ENCODE results near the gene ASRGL1.
A peak's percentile ranks its signal among the peaks of the same experiment; 100 is the strongest.

The ASRGL1 gene

DNA sequence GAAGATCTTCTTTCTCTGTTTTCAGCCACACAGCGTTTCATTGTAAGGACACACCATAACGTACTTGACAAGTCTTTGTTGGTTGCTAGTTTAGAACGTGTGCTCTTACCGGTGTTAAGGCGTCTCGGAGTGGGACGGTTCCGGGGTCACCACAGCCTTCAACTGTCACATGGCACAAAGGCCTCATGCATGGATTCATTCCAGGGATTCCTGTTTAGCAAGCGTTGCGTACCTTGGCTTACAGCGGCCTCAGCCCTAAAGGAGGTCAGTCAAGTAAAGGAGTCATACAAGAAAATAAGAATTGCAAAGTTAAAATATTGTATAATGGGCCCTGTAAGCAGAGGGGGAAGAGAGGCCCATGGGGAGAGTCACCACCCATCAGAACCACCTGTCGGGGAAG is 79.3 kb downstream of the ASRGL1 start:
- DNase-seq (ENCODE audit: low spot score): peak; percentile 31

DNA sequence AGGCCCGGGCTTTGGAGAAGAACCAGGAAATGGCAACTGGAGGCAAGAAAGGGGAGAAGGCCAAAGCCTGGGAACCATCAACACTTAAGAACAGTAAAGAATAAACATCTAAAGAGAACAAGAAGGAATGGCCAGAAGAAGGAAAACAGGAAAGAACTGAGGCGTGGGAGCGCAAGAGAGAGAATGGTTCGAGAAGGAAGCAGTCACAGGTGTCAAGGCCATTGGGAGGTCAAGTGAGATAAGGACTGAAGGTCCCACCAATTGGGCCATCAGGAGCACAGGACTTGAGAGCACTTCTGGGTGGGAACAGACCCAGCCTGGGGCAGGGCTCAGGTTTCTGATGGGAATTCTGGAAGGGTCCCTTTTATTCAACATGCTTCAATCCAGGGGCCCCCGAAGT is 80.9 kb downstream of the ASRGL1 start:
- no peak for DNase-seq (ENCODE audit: low spot score)

DNA sequence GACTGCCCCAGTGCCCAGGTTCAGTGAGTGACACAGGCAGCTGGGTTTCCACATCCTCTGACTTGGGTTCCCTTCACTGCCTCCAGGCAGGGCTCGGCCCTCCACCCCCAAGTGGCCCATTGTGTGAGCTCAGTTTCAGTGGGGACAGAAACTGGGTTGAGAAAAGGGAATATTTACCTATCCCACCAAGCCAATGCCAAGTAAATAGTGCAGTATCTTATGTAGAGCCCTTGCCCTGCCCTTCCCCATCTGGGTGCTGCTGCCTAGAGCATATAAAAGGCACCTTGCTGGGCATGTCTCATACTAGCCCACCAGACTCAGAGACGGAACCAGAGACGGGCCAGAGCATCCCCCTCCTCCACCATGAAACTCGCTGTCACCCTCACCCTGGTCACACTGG is 81.5 kb downstream of the ASRGL1 start, which contains the start of gene SCGB1A1:
SCGB1A1 (plus strand) TSS at position 301 of the 400 bp plus-strand sequence; CDS start at position 364, 63 bp downstream.
- no peak for DNase-seq (ENCODE audit: low spot score)

DNA sequence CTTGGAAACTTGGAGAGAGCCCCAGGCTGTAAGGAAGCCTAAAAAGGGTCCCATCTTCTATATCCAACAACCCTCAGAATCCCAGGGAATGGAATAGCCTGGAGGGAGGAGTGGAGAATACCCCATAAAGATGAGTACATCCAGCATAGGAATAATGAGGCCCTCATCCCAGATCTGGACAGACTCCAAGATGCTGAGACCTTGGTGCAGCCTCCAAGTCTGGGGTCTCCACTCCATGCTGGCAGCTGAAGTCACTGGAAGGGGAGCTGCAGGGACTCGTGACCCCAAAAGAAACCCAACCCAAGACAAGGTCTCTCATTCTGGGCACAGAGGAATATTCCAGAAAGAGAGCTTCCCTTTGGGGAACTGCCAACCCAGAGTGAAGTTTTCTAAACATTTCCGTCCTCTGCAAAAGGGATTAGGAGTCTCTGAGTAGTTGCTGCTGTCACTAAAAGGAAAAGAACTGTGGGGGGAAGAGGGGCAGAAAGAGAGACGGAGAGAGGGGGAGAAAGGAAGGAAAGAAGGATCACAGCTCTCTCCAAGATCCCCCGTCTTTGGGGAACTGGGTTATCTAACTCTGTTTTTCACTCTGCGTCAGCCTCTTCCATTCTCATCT is 82.2 kb downstream of the ASRGL1 start:
- DNase-seq (ENCODE audit: low spot score): no peak

DNA sequence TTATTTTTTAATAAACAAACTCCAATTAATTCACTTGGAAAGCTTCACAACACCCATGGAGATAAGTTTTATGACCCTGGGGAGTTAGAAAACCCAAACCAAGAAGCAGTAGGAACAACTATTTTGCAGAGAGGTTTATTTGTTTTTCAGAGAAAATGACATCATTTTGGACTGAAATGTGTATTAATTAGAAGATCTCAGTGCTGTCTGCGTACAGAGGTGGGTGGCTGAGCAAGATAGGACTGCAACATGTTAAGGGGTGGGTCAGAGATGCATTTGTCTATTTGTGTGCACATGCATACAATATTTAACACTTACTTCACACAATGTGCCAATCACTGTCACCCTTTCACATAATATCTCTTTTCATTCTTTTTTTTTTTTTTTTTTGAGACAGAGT is 82.7 kb downstream of the ASRGL1 start:
- DNase-seq (ENCODE audit: low spot score): no peak

DNA sequence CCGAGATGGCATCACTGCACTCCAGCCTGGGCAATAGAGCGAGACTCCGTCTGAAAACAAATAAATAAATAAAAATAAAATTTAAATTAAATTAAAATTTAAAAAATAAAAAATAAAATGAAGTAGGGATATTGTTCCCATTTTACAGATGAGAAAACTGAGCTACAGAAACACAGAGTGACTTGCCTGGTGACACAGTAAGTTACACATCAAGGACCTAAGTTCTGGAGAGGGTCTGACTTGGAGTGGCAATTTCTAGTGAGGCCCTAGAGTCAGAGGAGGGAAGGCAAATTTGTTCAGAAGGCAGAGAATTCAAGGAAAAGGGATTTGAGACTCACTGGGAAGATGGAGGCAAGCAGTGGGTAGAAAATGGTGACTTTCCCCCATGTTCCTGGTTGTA is 83.6 kb downstream of the ASRGL1 start:
- DNase-seq (ENCODE audit: low spot score): no peak

DNA sequence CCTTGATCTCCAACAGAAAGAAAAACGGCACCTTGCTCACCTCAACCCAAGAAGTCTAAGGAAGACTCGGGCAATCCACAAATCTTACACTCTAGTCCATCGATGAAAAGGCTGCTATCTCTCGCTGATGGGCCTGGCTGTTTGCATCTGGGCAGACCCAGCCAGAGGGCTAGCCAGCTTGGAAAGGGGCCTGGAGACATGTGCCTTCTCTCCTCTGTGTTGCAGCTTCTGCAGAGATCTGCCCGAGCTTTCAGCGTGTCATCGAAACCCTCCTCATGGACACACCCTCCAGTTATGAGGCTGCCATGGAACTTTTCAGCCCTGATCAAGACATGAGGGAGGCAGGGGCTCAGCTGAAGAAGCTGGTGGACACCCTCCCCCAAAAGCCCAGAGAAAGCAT is 84.7 kb downstream of the ASRGL1 start:
- no peak for DNase-seq (ENCODE audit: low spot score)

DNA sequence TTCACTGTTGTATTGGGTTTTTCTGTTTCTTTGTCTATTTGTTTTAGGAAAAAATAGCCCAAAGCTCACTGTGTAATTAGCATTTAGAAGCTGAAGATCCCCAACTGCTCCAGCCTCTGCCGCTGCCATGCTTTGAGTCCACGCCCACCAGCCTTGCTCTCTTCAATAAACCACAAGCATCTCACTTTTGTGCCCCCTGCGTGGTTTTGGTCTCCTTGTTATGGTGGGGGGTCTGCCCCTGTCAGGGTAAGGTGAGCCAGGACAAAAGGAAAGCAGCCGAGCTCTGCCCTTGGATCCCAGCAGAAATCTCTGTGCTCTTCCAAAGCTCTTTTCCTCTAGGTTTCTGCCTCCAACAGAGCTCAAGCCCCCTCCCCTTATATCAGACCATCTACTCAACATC is 85.8 kb downstream of the ASRGL1 start:
- DNase-seq (ENCODE audit: low spot score): no peak

DNA sequence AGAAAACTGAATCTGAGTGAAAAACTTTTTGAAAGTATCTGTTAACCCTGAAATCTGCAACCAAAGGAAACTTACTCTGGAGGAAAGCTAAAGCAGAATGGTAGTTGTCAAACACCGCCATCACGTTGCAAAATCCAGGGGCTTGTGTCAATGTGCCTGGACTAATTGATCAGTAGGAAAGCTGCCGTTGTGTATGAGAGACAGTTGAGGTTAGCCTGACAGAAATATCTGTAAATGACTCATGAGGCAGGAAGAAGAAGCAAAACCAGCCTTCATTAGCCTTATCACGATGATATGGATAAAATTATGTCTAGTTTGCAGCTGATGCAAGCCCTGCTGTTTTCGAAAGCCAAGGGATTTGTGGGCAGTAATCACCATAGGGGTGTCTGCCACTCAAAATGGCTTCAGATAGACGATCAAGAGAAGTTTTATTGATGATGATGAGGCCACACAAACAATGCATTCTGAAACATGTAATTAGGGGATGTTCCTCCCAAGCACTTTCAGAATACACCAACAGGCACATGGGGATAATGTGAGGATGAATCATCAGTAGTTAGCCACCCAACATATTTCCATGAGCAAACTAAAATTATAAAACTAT is 90.5 kb downstream of the ASRGL1 start:
- peak; percentile 47 for DNase-seq (ENCODE audit: low spot score)

DNA sequence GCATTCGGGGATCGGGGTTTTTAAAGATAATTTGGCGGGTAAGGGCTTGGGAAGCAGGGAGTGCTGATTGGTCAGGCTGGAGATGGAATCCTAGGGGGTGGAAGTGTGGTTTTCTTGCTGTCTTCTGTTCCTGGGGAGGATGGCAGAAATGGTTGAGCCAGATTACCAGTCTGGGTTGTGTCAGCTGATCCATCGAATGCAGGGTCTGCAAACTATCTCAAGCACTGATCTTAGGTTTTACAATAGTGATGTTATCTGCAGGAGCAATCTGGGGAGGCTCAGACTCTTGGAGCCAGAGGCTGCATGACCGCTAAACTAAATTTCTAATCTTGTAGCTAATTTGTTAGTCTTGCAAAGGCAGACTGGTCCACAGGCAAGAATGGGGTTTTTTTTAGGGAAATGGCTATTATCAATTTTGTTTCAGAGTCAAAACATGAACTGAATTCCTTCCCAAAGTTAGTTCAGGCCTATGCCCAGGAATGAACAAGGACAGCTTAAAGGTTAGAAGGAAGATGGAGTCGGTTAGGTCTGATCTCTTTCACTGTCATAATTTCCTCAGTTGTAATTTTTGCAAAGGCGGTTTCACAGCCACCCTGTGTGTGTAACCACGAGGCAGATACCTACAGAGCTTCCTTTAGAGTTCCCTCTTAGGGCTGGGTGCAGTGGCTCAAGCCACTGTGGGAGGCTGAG is 91.8 kb downstream of the ASRGL1 start:
- DNase-seq (ENCODE audit: low spot score): no peak

DNA sequence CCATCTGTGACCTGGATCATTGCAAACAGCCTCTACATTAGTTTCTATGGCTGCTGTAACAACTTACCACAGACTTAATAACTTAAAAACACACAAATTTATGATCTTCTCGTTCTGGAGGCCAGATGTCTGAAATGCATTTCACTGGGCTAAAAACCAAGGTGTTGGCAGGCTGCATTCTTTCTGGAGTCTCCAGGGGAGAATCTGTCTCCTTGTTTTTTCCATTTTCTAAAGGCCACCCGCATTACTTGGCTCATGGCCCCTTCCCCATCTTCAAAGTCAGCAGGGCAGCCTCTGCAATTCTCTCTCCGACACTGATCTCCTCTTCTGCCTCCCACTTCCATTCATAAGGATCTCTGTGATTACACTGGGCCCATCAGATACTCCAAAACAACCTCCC is 93.2 kb downstream of the ASRGL1 start:
- DNase-seq (ENCODE audit: low spot score): no peak

DNA sequence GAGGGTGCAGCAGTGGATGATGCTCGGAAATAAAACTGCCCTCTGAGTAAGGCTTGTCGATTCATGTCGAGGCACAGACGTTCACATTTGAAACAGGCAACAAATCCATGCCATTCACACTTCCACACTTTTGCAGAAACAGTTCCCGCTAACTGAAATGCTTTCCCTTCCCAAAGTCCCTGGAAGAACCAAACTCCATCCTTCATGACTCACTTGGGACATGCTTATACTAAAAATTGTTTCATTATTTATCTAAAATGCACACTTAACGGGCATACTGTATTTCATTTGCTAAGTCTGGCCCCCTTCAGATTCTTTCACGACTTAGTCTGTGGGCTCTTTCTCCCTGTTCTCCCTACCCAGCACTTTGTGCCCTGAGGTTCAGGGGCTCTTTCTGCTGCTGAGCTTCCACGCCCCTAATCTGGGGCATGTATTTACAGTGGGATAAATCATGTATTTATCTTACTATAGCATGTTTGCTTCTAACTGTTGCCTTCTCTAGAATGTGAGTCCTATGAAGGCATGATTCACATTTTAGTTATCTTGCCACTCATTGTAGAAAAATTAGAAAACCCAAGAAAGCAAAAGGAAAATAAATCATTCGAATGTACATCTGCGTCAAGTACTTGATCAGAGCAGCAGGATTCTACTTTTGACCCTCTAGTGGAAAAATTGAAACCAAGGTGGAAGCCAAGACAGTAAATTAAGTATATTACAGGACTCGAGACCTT is 94.1 kb downstream of the ASRGL1 start:
- DNase-seq (ENCODE audit: low spot score): peak; percentile 67

DNA sequence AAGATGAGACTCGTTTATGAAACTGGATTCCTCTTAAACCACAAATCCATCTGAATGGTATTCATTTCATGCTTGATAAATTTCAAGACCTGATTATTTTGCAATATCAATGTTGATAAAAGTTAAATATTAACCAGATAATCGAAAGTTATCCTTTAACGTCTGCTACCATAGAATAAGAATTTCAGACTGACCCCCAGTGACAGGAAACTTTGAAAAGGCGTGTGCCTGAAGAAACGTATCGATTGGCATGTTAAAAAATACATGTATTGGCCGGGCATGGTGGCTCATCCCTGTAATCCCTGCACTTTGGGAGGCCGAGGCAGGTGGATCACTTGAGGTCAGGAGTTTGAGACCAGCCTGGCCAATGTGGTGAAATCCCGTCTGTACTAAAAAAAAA is 95.4 kb downstream of the ASRGL1 start:
- peak; percentile 91 for DNase-seq (ENCODE audit: low spot score)

DNA sequence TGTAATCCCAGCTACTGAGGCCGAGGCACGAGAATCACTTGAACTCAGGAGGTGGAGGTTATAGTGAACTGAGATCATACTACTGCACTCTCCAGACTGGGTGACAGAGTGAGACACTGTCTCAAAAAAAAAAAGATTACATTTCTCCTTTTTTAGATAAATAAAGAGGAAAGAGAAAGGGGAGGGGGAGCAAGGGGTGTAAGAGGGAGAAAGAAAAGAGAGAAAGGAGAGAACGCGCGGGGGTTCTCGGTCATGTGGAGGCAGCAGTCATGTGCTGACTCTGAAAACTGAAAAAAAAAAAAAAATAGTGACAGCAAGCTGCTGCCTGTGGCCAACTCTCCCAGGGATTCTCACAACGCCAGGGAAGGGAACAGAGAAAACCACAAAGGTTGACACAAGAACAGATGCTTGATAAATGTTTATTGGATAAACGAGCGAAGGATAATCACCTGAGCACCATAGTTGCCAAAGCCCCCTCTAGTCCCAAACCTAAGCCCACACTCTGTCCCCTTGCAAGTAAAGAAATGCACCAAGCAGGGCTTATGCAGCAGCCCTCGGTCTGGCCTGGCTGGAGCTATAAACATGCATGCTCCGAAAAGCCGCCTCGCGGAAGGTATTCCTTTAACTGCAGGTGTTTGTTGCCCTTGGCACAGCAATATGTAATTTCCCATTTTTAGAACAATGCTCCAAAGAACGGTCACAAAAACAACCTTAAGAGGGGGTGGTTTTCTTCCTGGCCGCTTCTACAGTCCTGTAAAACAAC is 96.1 kb downstream of the ASRGL1 start:
- DNase-seq (ENCODE audit: low spot score): peak; percentile 63

DNA sequence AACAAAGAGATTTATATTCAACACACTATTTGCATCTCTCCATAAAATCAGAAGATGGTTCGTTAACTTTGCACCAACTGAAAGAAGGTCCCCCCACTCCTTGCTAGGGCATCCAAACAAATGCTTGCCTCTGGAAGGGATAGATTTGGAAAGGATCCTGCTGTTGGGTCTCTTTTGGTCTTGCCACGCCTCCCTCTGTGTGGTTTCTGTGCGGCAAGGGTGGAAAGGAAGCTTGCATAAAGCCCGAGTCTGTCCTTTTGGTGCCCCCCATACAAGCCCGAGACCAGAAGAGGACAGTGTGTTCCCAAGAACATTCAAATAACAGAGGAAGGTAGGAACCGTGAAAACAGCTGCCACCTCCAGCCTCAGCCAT is 96.6 kb downstream of the ASRGL1 start:
- DNase-seq (ENCODE audit: low spot score): no peak

DNA sequence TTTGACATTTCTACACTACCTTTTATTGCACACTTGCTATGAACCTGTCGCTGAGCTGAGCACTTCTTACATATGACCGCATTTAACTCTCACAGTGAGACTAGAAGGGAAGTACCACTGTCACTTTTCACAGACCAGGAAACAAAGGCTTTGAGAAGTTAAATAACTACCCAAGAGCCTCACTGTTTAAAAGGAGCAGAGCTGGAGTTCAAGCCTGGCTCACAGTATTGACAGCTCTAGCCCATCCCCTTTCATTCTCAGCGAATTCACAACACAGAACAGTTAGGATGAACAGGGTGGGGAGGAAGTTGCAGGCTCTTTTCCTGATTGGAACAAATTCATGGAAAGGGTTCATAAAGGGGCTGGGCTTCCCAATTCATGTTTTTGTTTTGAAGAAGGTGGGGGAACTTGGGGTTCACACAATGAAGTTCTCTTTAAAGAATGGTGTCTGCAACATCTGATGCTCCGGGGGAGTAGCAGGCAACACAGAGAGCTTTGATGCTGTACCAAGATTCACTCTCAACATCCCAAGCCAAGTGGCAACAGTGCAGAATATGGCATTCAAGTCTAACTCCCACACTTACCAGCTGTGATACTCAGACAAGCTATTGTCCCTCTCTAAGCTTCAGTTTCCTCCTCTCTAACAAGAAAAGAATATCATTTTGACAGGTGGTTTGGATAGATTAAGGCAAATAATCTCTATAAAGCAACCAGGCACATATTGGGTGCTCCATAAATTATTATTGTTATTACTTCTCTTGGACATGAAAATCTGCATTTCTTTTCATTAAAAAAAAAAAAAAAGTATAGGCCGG is 98.8 kb downstream of the ASRGL1 start:
- DNase-seq (ENCODE audit: low spot score): no peak

DNA sequence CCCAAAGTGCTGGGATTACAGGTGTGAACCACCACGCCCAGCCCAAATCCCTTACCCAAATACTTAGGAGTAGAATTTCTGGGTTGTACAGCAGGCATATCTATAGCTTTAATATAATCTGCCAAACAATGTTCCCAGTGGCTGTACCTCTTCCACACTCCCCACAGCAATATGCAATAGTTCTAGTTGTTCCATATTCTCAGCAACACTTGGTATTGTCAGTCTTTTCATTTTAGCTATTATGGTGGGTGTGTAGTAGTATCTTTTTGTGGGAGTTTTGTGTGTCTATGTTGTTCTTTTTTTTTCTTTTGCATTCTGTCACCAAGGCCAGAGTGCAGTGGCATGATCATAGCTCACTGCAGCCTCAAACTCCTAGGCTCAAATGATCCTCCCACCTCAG is 100.4 kb downstream of the ASRGL1 start:
- DNase-seq (ENCODE audit: low spot score): no peak

DNA sequence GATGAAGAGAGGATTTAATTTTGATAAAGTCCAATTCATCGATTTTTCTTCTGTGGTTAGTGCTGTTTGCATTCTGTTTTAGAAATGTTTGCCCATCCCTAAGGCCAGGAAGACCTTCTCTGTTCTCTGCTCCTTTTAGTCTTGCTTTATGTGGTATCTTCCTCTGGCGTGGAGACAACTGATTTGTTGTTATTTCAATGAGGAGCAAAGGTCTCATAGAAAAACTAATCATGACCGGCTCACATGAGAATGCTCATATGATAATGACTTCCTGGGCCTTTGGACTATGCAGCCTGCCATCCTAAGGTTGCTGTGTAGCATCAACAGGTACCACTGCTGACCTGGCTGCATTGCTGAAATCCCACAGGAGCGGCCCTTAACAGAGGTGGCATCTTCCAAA is 101.4 kb downstream of the ASRGL1 start:
- no peak for DNase-seq (ENCODE audit: low spot score)

DNA sequence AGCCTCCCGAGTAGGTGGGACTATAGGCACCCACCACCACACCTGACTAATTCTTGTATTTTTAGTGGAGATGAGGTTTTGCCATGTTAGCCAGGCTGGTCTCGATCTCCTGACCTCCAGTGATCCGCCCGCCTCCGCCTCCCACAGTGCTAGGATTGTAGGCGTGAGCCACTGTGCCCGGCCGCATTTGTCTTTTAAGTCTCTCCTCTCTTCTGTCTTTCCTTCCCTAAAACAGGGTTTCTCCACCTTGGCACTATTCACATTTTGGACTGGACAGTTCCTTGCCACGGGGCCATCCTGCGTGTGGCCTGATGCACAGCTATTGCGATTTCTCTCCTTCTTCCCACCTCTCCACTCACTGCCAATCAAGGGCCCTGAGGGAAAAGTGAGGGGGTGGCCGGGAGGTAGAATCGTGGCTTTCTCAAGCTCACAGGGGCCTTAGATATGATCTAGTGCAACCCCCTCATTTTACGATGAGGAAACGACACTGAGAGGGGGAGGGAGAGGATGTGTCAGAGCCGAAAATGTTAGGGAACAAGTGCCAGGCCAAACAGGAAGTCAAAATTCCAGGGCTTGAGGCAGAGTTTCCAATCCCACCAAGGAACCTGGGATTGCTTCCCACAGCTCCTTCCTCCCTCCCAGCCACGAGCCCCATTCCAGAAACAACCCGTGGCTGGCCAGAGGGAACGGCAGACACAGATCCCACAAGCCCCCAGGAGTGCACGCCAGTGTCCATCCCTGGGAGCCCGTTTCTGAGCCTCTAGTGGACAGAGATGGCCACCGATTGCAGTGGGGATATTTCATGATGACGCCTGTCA is 102.7 kb downstream of the ASRGL1 start:
- peak; percentile 17 for DNase-seq (ENCODE audit: low spot score)
